K562 treated with DMSO at 1 percent for 4 hours (cell line): ENCODE measurements around the gene HYAL1. TPM values are rescaled to one million over a fixed set of nuclear protein-coding genes. Genes with fewer than 3 reads are reported as not detected.

Experiments
- total RNA-seq: library from RNA; unstranded; fragments of 300-600 nt; gene quantifications from 2 replicates; pipeline ENCODE4 v1.2.3, GENCODE V29; 2022; ENCODE audit not compliant: insufficient read depth

HYAL1 gene, protein sequence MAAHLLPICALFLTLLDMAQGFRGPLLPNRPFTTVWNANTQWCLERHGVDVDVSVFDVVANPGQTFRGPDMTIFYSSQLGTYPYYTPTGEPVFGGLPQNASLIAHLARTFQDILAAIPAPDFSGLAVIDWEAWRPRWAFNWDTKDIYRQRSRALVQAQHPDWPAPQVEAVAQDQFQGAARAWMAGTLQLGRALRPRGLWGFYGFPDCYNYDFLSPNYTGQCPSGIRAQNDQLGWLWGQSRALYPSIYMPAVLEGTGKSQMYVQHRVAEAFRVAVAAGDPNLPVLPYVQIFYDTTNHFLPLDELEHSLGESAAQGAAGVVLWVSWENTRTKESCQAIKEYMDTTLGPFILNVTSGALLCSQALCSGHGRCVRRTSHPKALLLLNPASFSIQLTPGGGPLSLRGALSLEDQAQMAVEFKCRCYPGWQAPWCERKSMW
- 3.6 and 4.9 TPM in 2 replicates for total RNA-seq

DNA sequence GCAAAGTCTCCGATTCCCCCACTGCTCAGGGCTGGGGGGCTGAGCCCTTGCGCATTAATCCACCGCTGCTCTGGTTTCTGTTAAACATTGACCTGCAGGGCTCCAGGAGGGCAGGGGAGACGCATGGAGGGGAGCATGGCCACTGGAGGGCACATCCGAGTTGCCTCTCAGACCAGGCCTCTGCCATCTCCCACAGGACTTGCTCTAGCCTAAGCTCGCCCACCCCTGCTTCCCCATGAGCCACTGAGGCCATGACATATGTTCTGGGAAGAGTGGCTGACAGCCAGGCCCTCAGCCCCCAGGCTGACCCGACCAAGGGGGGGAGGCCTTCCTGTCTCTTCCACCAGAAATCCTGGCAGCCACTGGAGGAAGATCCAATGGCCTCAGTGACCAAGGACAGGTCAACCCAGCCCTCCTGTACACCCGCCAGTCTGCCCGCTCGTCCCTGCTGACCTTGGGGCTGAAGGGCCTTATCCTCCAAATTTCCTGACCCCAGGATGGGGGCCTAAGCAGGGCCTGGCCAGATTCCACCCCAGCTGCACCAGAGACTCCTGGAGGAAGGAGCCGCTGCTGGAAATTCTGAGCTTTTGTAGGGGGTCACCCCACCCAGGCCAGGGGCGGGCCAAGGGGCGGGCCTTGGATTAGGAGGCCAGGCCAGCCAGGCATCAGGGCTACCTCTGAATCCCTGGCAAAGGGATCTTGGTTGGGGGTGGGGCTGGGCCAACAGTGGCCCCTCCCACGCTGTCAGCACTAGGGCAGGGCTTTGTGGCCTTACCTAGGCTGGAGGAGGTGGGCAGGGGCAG lies at the start of gene HYAL1:
TSS of gene HYAL1 (minus strand) at position 562 of the 803 bp plus-strand sequence. CDS start 618 bp downstream, outside the sequence.

DNA sequence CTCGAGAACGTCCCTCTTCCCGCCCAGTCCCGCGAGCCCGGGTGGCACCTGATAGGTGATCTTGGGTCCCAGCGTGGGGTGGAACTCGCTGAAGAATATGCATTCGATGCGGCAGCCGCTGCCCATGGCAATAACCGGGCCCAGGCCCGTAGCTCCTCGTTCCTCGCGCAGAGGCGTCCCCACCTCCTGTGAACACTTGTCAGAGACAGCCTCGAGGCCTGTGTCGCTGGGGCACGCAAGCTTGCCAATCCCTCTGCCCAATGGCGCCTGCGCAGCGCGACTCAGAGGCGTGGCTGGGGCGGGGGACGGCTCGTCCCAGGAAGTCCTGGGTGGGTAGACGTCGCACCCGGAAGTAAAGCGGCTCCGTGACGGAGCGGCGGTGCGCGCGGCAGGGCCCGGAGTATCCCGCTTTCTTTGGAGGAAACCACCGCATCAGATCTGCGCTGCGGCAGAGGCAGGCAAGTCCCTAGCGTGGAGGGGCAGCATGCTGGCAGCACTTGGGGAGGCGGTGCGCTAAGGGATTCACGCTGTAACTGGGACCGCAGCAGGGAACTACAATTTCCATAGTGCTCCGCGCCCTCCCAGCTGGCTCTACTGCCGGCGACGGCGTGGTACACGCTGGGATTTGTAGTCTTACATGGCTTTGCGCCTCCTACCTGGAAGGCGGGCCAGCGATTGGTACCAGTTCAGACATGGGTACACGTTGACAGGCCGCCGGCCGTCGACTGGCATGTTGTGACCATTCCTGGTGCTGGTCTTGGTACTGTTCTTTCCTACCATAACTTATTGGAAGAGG lies 47.4 kb upstream of the HYAL1 start, which contains the start of the genes CYB561D2 and NPRL2:
TSS of gene CYB561D2 (plus strand) at position 336 of the 796 bp plus-strand sequence. CDS start 572 bp downstream, outside the sequence.
TSS of gene NPRL2 (minus strand) at position 249 of the 796 bp plus-strand sequence. CDS start at position 126, 123 bp downstream.

DNA sequence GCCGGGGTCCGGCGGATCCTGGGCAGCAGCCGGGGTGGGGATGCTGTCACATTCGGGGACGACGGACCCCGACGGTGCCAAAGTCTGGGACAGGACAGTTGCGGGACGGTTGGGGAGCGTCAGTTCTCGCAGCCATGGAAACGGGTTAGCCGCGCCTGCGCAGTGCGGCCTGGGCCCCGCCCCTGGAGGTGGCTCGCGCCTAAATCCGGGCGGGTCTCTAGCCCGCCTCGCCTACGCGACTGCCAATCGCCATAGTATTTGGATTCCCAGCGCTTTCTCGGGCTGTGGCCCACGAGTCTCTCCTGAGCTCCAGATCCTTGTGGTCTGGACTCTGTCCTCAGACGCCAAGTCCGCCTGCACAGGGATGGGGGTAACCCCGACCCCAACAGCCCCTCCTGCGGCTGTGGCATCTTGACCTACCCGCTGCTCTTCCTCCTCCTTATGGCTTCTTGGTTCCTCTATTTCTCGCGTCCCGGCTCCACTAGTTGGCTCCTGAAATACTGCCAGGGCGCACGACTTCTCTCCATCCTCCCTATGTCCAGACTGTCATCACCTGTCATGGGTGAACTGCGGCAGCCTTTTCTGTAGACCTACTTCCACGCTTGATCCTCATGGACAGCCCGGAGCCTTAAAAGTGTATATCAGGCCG lies 42.3 kb upstream of the HYAL1 start, which contains the start of gene ZMYND10:
TSS of gene ZMYND10 (minus strand) at position 147 of the 649 bp plus-strand sequence. CDS start 153 bp downstream, outside the sequence.

DNA sequence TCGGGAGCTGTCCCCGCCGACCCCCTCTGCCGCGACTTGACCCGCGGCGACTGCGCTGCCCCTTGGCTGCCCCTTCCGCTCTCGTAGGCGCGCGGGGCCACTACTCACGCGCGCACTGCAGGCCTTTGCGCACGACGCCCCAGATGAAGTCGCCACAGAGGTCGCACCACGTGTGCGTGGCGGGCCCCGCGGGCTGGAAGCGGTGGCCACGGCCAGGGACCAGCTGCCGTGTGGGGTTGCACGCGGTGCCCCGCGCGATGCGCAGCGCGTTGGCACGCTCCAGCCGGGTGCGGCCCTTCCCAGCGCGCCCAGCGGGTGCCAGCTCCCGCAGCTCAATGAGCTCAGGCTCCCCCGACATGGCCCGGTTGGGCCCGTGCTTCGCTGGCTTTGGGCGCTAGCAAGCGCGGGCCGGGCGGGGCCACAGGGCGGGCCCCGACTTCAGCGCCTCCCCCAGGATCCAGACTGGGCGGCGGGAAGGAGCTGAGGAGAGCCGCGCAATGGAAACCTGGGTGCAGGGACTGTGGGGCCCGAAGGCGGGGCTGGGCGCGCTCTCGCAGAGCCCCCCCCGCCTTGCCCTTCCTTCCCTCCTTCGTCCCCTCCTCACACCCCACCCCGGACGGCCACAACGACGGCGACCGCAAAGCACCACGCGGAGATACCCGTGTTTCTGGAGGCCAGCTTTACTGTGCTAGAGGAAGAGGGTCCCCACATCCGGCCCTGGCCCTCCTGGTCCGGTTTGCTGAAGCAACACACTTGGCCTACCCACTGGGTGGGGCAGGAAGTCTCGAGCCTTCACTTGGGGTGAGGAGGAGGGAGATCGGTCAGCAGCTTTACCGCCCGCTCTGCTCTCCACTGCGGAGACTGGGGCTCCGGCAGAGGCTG lies 37.3 kb upstream of the HYAL1 start, which contains the start of gene RASSF1:
TSS of gene RASSF1 (minus strand) at position 389 of the 882 bp plus-strand sequence. CDS start at position 358, 31 bp downstream.

DNA sequence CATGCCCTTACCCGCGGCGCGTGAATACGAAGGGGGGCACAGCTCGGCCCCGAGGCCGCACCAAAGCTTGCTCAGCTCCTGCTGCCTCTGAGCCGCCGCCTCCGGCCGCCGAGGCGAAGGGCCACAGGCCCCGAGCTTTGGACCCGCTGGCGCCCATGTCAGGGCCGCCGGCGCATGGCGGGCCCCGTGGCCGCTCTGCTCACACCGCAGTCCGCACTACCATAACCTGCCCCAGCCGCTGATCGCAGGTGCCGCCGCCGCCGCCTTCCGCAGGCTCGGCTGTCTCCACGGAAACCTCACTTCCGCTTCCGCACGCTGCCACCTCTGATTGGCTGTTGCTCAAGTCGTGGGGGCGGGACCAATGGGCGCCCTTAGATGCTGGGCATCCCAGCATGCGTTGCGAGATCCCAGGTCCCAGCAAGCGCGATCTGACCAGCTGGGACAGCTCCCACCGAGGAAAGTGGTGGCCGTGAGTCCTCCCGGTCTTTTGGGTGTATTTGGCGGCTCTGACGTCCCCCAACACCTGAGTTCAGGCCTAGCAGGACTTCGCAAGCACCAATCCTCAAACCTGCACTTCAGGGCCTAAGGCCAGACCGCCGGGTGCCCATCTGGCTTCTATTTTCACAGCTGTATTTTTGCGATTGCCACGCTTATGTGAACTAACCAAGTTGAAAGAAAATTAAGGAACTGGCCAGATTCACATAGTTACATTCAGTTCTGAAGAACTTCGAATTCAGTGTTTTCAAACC lies 24.7 kb upstream of the HYAL1 start, which contains the start of gene TUSC2:
TSS of gene TUSC2 (minus strand) at position 281 of the 749 bp plus-strand sequence. CDS start at position 157, 124 bp downstream.

DNA sequence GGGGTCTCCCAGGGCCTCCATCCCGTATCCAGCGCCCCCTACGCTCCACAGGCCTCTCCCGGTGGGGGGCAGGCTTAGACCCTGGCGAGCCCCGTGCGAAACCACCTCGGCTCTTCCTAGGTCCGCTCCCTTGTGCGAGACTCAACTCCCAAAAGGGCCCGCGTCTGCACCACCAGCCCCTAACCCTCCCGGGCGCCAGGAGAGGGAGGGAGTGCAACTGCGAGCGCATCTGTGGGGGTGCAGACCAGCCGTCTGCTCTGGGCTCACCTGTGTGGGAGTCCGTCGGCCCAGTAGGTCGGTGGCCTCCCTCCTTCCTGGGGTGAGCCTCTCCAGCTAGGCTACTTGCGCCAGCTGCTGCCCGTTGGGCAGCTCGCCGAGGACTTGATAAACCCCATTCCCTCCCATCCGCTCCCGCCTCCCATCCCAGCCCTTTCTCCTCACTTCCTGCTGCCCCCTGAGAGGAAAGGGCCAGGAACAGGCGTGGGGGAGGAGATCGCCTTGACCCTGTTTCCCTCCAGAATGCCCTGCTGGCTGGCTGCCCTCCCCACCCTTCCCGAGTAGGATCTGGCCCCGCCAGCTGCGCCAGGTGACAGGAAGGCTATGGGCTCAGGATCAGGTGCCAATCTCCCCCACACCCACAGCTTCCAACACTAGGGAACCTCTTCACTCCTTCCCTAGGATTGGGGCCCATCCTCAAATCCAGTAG lies 19.2 kb upstream of the HYAL1 start, which contains the start of gene HYAL2:
TSS of gene HYAL2 (minus strand) at position 360 of the 706 bp plus-strand sequence. CDS start 2,256 bp downstream, outside the sequence.

DNA sequence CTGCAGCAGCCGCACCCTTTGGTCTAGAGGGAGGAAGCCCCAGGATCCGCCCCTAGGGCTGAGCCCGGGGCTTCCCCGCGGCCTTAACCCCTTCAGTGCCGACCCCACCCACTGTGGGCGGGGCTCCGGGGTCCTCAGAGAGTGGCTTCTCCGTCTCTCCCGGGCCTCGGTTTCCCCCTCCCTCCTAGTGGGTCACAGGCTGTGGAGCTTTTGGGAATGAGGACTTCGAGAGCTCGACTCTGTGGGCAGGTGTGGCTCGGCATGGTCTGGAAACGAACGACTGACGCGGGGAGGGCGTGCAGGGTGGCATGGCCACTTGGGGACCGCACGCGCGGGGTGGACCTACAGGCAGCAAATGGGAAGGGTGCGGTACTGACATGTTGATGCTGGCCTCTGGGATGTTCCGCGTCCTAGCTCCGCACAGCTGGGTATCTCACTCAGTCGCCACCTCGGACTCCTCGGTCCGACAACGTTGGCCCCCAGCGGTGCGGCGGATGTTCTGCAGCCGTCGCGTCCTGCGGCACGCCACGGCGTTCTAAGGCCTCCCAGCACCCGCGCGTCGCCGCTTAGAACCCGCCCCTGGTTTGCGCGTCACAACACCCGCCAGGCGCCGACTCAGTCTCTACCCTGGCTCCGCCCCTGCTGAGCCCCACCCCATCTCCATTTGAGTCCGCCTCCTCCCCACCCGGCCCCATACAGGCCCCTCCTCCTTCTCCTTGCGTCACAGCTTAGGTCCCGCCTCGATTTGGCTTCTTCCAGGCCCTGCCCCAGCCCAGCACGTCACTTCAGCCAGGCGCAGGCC lies 4.3 kb downstream of the HYAL1 start, which contains the start of the genes HYAL3 and NAA80:
TSS of gene HYAL3 (minus strand) at position 570 of the 802 bp plus-strand sequence. CDS start 3,803 bp downstream, outside the sequence.
TSS of gene NAA80 (minus strand) at position 570 of the 802 bp plus-strand sequence. CDS start 1,942 bp downstream, outside the sequence.

DNA sequence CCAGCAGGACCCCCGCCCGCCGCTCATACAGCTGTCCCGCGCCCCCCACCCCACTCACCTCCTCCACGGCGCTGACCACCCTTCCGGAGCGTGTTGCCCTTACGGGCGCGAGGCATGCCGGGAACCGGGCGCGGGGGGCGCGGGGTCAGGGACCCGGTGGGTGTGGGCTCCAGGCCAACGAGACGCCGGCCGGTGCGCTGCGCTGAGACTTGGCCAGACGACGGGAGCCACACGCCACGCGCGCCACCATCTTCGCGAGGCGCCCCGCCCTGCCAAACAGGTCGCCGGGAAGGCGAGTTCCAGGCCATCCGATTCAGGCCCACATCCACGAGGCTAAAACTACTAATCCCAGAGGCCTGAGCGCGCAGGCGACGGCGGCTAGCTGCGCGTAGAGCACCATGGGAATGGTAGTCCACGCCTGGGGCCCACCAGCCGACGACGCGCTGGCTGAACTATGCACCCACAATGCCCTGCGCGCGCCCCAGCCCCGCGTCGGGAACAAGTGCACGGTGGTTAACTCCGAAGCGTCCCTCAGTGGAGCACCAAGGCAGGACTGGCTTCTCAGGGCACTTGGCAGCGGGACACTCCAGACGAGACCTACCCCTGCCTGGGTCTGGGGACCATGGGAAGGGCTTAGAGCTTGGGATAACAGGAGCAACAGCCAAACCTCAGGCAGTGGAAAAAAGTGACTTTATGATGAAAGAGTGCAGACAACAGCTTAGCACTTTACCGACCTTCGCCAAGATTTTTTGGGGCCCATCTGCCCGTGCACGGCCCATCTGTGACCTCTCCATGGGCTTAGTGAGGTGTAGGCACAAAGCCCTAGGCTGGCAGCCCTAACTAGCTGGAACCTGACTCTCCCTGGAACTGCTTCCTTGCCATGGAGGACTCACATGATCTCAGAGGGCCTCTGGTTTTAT lies 11.0 kb downstream of the HYAL1 start, which contains the start of gene IFRD2:
TSS of gene IFRD2 (minus strand) at position 271 of the 920 bp plus-strand sequence. CDS start at position 116, 155 bp downstream.

DNA sequence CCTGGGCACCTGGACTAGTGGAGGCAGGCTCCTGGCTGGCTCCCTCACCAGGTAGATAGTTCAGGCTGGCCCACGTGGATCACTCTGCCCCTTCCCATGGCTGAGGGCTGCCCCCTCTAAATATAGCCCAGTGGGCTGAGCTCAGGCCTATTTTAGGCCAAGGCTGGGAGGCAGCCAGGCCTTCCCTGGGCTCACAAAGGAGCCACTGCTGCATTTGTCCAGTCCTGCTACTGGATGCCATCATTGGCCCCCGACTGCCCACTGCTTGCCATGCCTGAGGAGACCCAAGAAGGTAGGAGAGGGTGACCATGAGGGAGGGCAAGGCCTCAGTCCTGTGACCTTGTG lies 24.5 kb downstream of the HYAL1 start, which contains the start of gene LSMEM2:
TSS of gene LSMEM2 (plus strand) at position 208 of the 345 bp plus-strand sequence. CDS start at position 235, 27 bp downstream.

DNA sequence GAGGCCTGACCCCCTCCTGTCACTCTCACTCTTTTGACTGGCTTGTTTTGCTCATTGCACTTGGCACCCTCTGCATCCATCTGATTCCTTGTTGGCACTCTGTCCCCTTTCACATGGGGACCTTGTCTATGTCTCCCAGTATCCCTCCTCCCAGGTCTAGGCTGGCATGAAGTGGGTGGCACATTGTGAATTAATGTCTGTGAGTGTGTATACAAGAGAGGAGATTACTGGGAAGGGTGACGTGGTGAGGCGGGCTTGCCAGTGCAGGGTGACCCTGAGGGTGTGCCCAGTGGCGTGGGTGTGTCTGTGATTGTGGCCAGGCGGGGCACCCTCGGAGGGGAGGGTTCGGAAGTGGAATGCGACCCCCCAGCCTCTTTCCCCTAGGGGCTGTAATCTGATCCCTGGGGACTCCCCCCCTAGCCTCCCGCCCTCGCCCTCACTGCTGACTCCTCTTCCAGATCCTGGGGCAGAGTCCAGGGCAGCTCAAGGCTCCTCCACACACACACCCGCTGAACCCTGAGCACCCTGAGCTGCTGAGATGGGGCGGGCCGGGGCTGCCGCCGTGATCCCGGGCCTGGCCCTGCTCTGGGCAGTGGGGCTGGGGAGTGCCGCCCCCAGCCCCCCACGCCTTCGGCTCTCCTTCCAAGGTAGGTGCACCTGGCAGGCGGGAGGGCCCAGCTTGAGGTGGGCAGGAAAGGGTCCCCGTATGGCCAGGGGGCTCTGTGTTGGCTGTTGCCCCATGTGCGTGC lies 34.5 kb downstream of the HYAL1 start, which contains the start of gene SEMA3B:
TSS of gene SEMA3B (plus strand) at position 445 of the 749 bp plus-strand sequence. CDS start at position 539, 94 bp downstream.

Other genes starting within 250 kb of the HYAL1 start
- gene RBM5, start 214.7 kb downstream of the HYAL1 start, total RNA-seq, result 38.5 and 47.1 TPM in 2 replicates
- gene SEMA3F, start 148.2 kb downstream of the HYAL1 start, total RNA-seq, result 2.4 and 3.7 TPM in 2 replicates
- not detected in 2 replicates for gene GNAT1, start 112.0 kb downstream of the HYAL1 start, total RNA-seq
- gene SLC38A3, start 98.3 kb downstream of the HYAL1 start, total RNA-seq, result not detected in 2 replicates
- 85.7 and 91.4 TPM in 2 replicates for gene GNAI2, start 67.4 kb downstream of the HYAL1 start, total RNA-seq
- 2.9 and 3.8 TPM in 2 replicates for gene SEMA3B, start 34.4 kb downstream of the HYAL1 start, total RNA-seq
- gene LSMEM2, start 24.5 kb downstream of the HYAL1 start, total RNA-seq, result 0.47 TPM in 1 of 2 replicates, not detected in the other
- gene IFRD2, start 11.1 kb downstream of the HYAL1 start, total RNA-seq, result 36.1 and 41.2 TPM in 2 replicates
- 11.0 and 12.0 TPM in 2 replicates for gene HYAL3, start 4.2 kb downstream of the HYAL1 start, total RNA-seq
- gene NAA80, start 4.2 kb downstream of the HYAL1 start, total RNA-seq, result 9.2 and 10.6 TPM in 2 replicates
- gene HYAL2, start 19.2 kb upstream of the HYAL1 start, total RNA-seq, result 7.4 and 12.3 TPM in 2 replicates
- 29.7 and 46.9 TPM in 2 replicates for gene TUSC2, start 24.6 kb upstream of the HYAL1 start, total RNA-seq
- 75.6 and 80.3 TPM in 2 replicates for gene RASSF1, start 37.3 kb upstream of the HYAL1 start, total RNA-seq
- gene ZMYND10, start 42.2 kb upstream of the HYAL1 start, total RNA-seq, result 1.7 and 2.7 TPM in 2 replicates
- gene NPRL2, start 47.2 kb upstream of the HYAL1 start, total RNA-seq, result 28.9 and 35.2 TPM in 2 replicates
- 9.7 and 11.7 TPM in 2 replicates for gene CYB561D2, start 47.3 kb upstream of the HYAL1 start, total RNA-seq
- gene TMEM115, start 55.9 kb upstream of the HYAL1 start, total RNA-seq, result 26.6 and 33.3 TPM in 2 replicates
- 0.35 TPM in 1 of 2 replicates, not detected in the other for gene CACNA2D2, start 200.1 kb upstream of the HYAL1 start, total RNA-seq